Astrocyte of the spinal cord (primary cell): Measurements from ENCODE around the gene PKMYT1.

Experiments
- DNase-seq: peaks from one replicate; pipeline ENCODE4 v3.0.0; 2011; ENCODE audit warnings: low read depth, low spot score
- H3K4me3 ChIP-seq: 2 replicates; pipeline ENCODE4 v1.5.1; 2011; ENCODE audit warnings: low read depth, mild to moderate bottlenecking, low read length, moderate library complexity
- CTCF ChIP-seq: IDR thresholded peaks from 2 replicates; pipeline ENCODE4 v1.5.1; 2012; ENCODE audit warnings: low read depth, mild to moderate bottlenecking, low read length, inconsistent platforms
- in situ Hi-C: cut with HindIII; loops from 2 replicates; pipeline ENCODE4 v1.10.0; 2017; ENCODE audit warnings: low sequenced_read_pairs

Gene PKMYT1

GRCh38 chr16:2983706-2984136 lies 3.5 kb upstream of the PKMYT1 start:
- peak; percentile 73 for TF ChIP-seq CTCF
- peak; percentile 80 for DNase-seq
- H3K4me3 ChIP-seq, result peak overlapping the region; percentile 29
- in situ Hi-C loops, result no loop called here

GRCh38 chr16:2982402-2982801 lies 2.2 kb upstream of the PKMYT1 start:
- TF ChIP-seq CTCF, result no peak
- no peak overlapping the region for H3K4me3 ChIP-seq
- in situ Hi-C loops, result no loop called here
- DNase-seq, result no peak

- no peak overlapping the region for H3K4me3 ChIP-seq
- in situ Hi-C loops, result no loop called here
- no peak for TF ChIP-seq CTCF
- no peak for DNase-seq
Observed at GRCh38 chr16:2981899-2982250, 1.6 kb upstream of the PKMYT1 start.

DNA sequence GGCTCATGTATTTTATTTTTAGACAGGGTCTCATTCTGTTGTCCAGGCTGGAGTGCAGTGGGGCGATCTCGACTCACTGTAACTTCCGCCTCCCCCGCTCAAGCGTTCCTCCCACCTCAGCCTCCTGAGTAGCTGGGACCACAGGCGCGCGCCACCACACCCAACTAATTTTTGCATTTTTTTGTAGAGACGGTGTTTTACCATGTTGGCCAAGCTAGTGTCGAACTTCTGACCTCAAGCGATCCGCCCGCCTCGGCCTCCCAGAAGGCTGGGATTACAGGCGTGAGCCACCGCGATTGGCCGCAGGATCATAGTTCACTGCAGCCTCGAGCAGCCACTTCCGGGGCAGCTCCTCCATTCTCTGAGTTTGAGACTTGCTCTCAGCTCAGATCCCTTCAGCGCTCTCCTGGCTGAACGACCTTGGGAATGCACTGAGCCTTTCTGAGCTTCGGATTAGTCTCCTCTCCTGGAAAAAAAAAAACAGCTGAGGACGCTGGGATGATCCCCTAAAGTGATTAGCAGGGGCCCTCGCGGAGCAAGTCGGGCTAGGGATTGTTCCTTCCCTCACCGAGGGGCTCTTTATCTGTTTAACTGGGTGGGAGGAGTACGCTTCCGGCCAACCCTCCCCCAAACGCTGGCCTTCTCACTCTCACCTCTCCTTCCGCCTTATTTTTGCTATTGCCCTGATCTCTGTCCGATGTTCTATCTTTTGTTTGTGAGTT lies 1.1 kb upstream of the PKMYT1 start:
- DNase-seq, result no peak
- no peak overlapping the region for H3K4me3 ChIP-seq
- TF ChIP-seq CTCF, result no peak
- in situ Hi-C loops, result no loop called here

DNA sequence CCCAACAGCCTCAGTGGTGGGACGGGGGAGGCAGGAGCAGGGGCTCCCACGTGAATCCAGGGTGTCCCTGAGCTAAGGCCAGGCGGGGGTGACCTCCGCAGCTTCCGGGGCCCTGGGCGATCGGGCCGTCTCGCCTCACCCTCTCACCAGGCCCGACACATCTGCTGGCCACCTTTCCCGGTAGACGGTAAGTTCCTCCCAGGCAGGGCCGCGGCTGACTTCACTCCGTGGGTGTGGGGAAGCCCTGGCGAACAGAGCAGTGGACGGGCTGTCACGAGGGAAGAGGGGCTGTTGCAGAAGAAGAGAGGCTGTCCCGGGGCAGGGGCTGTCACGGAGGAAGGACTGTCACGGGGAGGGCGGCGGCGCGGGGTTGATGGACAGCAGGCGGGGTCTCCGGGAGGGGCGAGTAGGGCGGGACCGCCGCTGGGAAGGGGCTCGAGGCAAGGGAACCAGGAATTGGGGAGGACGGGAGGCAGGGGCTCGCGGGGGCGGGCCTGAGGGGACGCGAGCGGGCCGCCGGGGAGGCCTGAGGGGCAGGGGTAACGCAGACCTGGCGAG lies 498 bp downstream of the PKMYT1 start:
- no peak for DNase-seq
- in situ Hi-C loops, result no loop called here
- H3K4me3 ChIP-seq, result peak overlapping the region; percentile 66
- no peak for TF ChIP-seq CTCF

DNA sequence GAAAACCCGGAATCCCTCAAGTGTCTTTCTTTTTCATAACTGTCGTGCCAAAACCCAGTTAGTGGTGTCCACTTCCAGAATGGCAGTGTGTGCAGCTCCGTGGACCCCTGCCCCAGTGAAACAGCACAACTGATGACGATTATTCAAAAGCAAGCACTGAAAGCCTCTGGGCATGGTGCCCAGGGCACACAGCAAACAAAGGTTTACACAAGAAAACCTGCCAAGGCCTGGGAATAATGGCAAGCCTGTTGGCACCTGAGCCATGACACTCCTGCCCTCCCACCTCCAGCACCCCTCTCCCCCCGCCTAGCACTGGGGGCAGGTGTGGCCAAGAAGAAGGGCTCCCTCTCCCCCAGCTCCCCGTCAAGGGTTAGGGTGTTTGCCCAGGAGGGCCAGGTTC lies 2.8 kb downstream of the PKMYT1 start:
- no peak for DNase-seq

More for the DNA sequence above, 2.8 kb downstream of the PKMYT1 start:
- H3K4me3 ChIP-seq, result no peak overlapping the region
- in situ Hi-C loops, result no loop called here
- no peak for TF ChIP-seq CTCF
